GM12875 (cell line): ENCODE measurements around the gene CBS.
"Not testable (repeated sequence)": the region's sequence is repeated elsewhere in the genome, so short reads cannot be mapped to it uniquely, and the experiment has no call there.

Source experiments
- H3K4me3 ChIP-seq: one replicate; pipeline ENCODE4 v1.5.1; 2011; ENCODE audit warnings: low read depth, low read length, control low read depth
- CTCF ChIP-seq: IDR thresholded peaks from 2 replicates; pipeline ENCODE4 v1.5.1; 2011; ENCODE audit warnings: low read depth, mild to moderate bottlenecking, control low read depth, inconsistent platforms, low read length, moderate library complexity, borderline replicate concordance; ENCODE audit not compliant: insufficient read depth

The CBS gene

DNA sequence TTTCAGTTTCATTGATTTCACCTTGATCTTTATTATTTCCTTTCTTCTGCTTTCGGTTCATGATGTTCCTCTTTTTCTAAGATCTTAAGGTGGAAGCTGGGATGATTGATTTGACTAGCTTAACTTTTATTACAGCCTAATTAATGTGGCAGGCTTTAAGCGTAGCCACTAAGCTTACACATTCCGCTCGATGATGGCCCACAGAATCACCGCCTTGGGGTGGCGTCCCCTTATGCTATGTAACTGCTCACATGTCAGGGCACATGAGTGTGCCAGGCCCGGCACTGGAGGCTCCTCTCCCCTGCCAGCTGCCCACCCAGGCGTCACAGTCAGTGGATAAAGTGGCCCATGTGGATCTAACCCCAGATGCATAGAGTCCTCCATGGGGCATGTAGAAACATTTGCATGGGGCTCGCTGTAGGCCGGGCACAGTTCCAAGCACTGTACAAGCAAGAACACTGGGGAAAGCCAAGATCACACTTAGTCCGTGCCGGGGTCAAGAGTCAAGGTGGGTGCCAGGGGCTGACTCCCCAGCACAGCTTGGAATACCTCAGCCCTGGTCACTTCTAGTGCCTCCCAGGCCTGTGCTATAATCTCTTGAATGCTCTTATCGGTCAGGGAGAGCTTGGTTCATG is 59.6 kb downstream of the CBS start:
- no peak overlapping the region for H3K4me3 ChIP-seq
- no peak for TF ChIP-seq CTCF

DNA sequence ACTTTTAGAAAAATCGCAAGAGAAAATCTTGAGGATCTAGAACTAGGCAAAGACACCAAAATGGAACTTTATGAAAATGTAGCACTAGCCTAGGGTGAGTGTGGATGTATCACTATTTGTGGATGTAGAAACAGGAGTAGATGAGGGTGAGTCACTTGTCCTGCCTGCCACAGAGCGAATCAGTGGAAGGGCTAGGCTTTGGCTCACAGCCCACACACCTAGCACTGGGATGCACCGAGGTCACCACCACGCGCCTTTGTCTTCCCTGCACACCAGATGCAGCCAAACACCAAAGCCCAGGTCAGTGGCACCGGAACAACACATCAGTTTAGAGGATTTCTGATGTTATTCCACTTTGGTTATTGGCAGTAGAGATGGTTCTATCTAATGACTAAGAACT is 63.0 kb downstream of the CBS start:
- TF ChIP-seq CTCF: no peak
- no peak overlapping the region for H3K4me3 ChIP-seq

GRCh38 chr21:43006874-43007208 is 68.8 kb downstream of the CBS start:
- H3K4me3 ChIP-seq: no peak overlapping the region
- no peak for TF ChIP-seq CTCF

GRCh38 chr21:43006051-43006873 is 69.4 kb downstream of the CBS start:
- H3K4me3 ChIP-seq: not testable (repeated sequence)

DNA sequence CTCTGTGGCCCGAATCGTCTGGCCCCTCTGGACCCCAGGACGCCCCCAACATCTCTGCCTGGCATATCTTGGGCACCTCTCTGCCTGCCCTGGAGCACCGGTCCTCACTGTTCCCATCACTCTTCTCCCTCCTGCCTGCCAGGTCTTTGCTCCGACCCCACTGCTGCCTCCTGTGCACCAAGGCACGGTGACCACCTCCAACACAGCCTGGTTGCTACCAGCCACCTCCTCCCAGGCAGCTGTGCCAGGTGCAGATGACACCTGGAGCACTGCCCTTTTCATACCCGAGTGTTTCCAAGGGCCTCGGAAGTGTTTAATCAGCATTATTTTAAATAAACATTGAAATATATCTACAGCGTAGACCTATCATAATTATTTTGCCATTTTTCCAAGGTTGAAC is 70.0 kb downstream of the CBS start:
- no peak overlapping the region for H3K4me3 ChIP-seq
- TF ChIP-seq CTCF: no peak

GRCh38 chr21:43004926-43005325 is 70.7 kb downstream of the CBS start:
- H3K4me3 ChIP-seq: no peak overlapping the region
- TF ChIP-seq CTCF: no peak
